ENCODE measurements around the gene DUSP2. TPM values are rescaled to one million over a fixed set of nuclear protein-coding genes. Genes with fewer than 3 reads are reported as not detected.
A peak's percentile ranks its signal among the peaks of the same experiment; 100 is the strongest.

Gene DUSP2
- total RNA-seq, 2 donors from 2014 or later: 6.0 to 9.2 TPM

GRCh38 chr2:96138179-96139145 is 6.8 kb downstream of the DUSP2 start, which contains the start of gene ASTL:
TSS of gene ASTL (minus strand) at chr2:96138502. CDS start at chr2:96138436, 66 bp downstream.
- TF ChIP-seq POLR2A (IDR thresholded peaks at IDR 0.05): no peak
- peak; percentile 7 to 65 (median 63) for TF ChIP-seq CTCF (IDR thresholded peaks at IDR 0.05)
- H3K36me3 ChIP-seq (replicated peaks in 1 of 2; ENCODE audit: insufficient read depth in 1 of 2, low read depth in 2 of 2): no peaks in the 10 kb centered on the region
- no peak within 1 kb of the TSS for H3K4me3 ChIP-seq
- H3K4me1 ChIP-seq: peaks cover 9% of the 10 kb centered on the region
- H3K27ac ChIP-seq: peak within 1 kb of the TSS in 1 of 4 donors; percentile 18
- H3K27me3 ChIP-seq: no peaks in the 10 kb centered on the region
- ATAC-seq (peak; percentile 76), DNase-seq (peak; percentile 74 to 81 (median 77))
- intact Hi-C loops (cut with DNase I): no loop called here
- H3K9me3 ChIP-seq: no peaks in the 10 kb centered on the region
- WGBS, 2 donors: 2 to 6% methylated on average over 8 to 17 of the region's 17 CpGs

- Histone ChIP-seq H3K9me3 (no peaks in the 10 kb centered on the region), H3K27ac (no peak overlapping the region), H3K27me3 (no peaks in the 10 kb centered on the region), H3K4me3 (no peak overlapping the region), H3K36me3 (replicated peaks in 1 of 2; ENCODE audit: insufficient read depth in 1 of 2, low read depth in 2 of 2) (no peaks in the 10 kb centered on the region), H3K4me1 (peaks cover 9% of the 10 kb centered on the region)
- DNase-seq (no peak), ATAC-seq (no peak)
- TF ChIP-seq CTCF (IDR thresholded peaks at IDR 0.05) (no peak), POLR2A (IDR thresholded peaks at IDR 0.05) (no peak)
- intact Hi-C loops (cut with DNase I): no loop called here
- 78 to 79% methylated on average over 10 to 14 of the region's 15 CpGs for WGBS, 2 donors
Measured at GRCh38 chr2:96137321-96138178, 7.7 kb downstream of the DUSP2 start.

- Histone ChIP-seq H3K4me3 (no peak overlapping the region), H3K9me3 (no peaks in the 10 kb centered on the region), H3K27me3 (no peaks in the 10 kb centered on the region), H3K4me1 (peaks cover 9% of the 10 kb centered on the region), H3K36me3 (replicated peaks in 1 of 2; ENCODE audit: insufficient read depth in 1 of 2, low read depth in 2 of 2) (no peaks in the 10 kb centered on the region), H3K27ac (no peak overlapping the region)
- TF ChIP-seq CTCF (IDR thresholded peaks at IDR 0.05): no peak
- no peak for TF ChIP-seq POLR2A (IDR thresholded peaks at IDR 0.05)
- intact Hi-C loops (cut with DNase I): no loop called here
- ATAC-seq: no peak
- 69 to 82% methylated on average over 8 of the region's 8 CpGs for WGBS, 2 donors
- DNase-seq: no peak
Measured at GRCh38 chr2:96136129-96136720, 9.0 kb downstream of the DUSP2 start.

GRCh38 chr2:96135621-96136020 is 9.6 kb downstream of the DUSP2 start:
- Histone ChIP-seq H3K36me3 (replicated peaks in 1 of 2; ENCODE audit: insufficient read depth in 1 of 2, low read depth in 2 of 2) (no peaks in the 10 kb centered on the region), H3K27me3 (no peaks in the 10 kb centered on the region), H3K4me1 (peaks cover 9% of the 10 kb centered on the region), H3K27ac (no peak overlapping the region), H3K9me3 (no peaks in the 10 kb centered on the region), H3K4me3 (no peak overlapping the region)
- DNase-seq (no peak), ATAC-seq (no peak)
- 61 to 91% methylated on average over 5 of the region's 5 CpGs for WGBS, 2 donors
- TF ChIP-seq POLR2A (IDR thresholded peaks at IDR 0.05) (no peak), CTCF (IDR thresholded peaks at IDR 0.05) (no peak)
- intact Hi-C loops (cut with DNase I): no loop called here

All from body of pancreas (tissue), 4 donors.